ENCODE measurements around the gene SLC10A7.
"Not testable (repeated sequence)": the region's sequence is repeated elsewhere in the genome, so short reads cannot be mapped to it uniquely, and the experiment has no call there.

The SLC10A7 gene

DNA sequence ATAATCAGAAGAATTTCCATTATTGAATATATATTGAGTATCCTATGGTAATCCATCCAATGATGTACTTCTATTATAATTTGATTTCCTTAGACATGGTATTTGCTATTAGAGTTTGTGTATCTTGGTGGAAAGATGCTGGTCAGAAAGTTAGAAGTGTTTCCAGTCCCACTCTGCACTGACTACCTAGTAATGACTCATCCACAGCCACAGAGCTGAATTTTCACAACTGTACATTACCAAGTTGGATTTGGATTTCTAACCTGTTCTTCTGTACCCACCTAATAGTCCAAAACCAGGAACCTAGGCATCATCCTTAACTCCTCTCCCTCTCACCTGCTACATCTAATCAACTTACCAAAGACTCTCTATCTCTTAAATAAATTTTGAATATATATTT, 162.0 kb downstream of the SLC10A7 start:
- TF ChIP-seq, protein P1, sequence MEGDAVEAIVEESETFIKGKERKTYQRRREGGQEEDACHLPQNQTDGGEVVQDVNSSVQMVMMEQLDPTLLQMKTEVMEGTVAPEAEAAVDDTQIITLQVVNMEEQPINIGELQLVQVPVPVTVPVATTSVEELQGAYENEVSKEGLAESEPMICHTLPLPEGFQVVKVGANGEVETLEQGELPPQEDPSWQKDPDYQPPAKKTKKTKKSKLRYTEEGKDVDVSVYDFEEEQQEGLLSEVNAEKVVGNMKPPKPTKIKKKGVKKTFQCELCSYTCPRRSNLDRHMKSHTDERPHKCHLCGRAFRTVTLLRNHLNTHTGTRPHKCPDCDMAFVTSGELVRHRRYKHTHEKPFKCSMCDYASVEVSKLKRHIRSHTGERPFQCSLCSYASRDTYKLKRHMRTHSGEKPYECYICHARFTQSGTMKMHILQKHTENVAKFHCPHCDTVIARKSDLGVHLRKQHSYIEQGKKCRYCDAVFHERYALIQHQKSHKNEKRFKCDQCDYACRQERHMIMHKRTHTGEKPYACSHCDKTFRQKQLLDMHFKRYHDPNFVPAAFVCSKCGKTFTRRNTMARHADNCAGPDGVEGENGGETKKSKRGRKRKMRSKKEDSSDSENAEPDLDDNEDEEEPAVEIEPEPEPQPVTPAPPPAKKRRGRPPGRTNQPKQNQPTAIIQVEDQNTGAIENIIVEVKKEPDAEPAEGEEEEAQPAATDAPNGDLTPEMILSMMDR (conservative IDR thresholded peaks at IDR 0.05; ENCODE audit: low read depth), result no peak
- POLR2A ChIA-PET (ENCODE audit: low non-redundant PET), result no interaction called here
- DNase-seq (ENCODE audit: low spot score), result no peak
- CTCF ChIA-PET, result interaction anchor here (0.7 kb wide), 1 partner anchor 372 kb away, joined by 3 read pairs; no protein-coding TSS in a partner anchor
- H3K27ac ChIP-seq, result no peak overlapping the region

DNA sequence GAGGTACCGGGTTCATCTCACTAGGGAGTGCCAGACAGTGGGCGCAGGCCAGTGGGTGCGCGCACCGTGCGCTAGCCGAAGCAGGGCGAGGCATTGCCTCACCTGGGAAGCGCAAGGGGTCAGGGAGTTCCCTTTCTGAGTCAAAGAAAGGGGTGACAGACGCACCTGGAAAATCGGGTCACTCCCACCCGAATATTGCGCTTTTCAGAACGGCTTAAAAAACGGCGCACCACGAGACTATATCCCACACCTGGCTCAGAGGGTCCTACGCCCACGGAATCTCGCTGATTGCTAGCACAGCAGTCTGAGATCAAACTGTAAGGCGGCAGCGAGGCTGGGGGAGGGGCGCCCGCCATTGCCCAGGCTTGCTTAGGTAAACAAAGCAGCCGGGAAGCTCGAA, 171.6 kb downstream of the SLC10A7 start:
- peak overlapping the region; percentile 67 for H3K27ac ChIP-seq
- POLR2A ChIA-PET (ENCODE audit: low non-redundant PET); DNase-seq (ENCODE audit: low spot score); CTCF ChIA-PET: not testable (repeated sequence)

DNA sequence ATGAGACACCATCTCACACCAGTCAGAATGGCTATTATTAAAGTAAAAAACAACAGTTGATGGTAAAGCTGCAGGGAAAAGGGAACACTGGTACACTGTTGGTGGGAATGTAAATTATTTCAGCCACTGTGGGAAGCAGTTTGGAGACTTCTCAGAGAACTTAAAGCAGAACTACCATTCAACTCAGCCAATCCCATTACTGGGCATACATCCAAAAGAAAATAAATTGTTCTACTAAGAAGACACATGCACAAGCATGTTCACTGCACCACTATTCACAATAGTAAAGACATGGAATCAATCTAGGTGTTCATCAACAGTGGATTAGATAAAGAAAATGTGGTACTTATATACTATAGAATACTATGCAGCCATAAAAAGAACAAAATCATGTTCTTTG, 172.4 kb downstream of the SLC10A7 start:
- ChIA-PET POLR2A (ENCODE audit: low non-redundant PET) (no interaction called here), CTCF (no interaction called here)
- no peak overlapping the region for H3K27ac ChIP-seq
- TF ChIP-seq, protein P1 (conservative IDR thresholded peaks at IDR 0.05; ENCODE audit: low read depth), result no peak
- no peak for DNase-seq (ENCODE audit: low spot score)

DNA sequence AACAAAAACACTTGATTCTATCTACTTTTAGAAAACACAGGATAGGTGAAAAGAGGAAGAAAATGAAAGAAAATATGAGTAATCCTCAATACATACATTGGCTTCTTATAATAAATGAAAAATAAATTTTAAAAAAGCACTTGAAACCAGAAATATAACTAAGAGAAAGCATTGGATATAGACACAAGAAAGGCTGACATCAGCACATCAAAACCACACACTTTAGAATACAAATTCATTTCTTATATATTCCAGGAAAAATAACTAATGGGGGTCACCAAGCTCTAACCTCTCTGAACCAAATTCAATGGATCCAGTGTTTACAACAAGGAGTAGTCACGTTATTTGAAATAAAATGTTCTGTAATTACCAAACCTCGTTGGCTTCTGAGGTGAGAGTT, 173.9 kb downstream of the SLC10A7 start:
- ChIA-PET POLR2A (ENCODE audit: low non-redundant PET) (no interaction called here), CTCF (interaction anchor here (0.7 kb wide), 1 partner anchor 1242 kb away, joined by 3 read pairs; no protein-coding TSS in a partner anchor)
- no peak for DNase-seq (ENCODE audit: low spot score)
- H3K27ac ChIP-seq, result no peak overlapping the region
- TF ChIP-seq, protein P1 (conservative IDR thresholded peaks at IDR 0.05; ENCODE audit: low read depth), result no peak

DNA sequence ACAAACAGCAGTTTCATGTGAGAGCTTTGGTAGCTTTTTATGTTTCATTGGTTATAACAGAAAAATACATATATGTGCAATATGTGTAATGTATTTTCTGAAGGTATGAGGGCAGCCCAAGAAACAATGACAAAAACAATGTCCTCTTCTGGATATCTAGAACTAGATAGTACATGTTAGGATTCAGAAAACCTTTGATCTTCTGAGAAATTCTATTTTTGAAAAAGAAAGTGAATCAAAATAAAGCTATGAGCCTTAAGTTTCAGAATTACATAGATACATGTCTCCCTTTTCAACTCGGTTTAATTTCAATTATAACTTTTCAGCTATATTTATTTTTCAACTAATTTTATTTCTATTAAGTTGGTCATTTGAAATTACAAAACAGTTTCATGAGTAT, 175.5 kb downstream of the SLC10A7 start:
- POLR2A ChIA-PET (ENCODE audit: low non-redundant PET), result no interaction called here
- no peak overlapping the region for H3K27ac ChIP-seq
- TF ChIP-seq, protein P1 (conservative IDR thresholded peaks at IDR 0.05; ENCODE audit: low read depth), result no peak
- no peak for DNase-seq (ENCODE audit: low spot score)
- CTCF ChIA-PET, result interaction anchor here (0.6 kb wide), 1 partner anchor 597 kb away, joined by 3 read pairs; no protein-coding TSS in a partner anchor

DNA sequence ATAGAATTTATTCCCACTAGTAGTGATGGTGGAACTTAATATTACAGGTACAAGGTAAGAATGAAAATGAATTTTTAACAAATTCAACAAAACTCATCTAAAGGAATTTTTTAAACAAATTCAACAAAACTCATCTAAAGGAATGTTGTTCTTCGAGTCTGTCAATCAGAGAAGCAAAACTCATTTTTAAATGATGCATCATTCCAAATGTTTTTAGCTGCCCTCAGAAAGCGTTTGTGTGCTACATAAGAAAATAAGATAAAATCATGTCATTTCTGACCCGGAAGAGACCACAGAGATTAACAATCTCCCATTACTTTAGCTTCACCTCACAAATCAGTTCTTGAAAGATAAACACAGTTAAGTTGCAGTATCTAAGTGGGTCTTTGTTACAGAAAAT, 178.0 kb downstream of the SLC10A7 start:
- POLR2A ChIA-PET (ENCODE audit: low non-redundant PET), result no interaction called here
- DNase-seq (ENCODE audit: low spot score), result no peak
- CTCF ChIA-PET, result interaction anchor here (0.6 kb wide), 1 partner anchor 130 kb away, joined by 3 read pairs; no protein-coding TSS in a partner anchor
- TF ChIP-seq, protein P1 (conservative IDR thresholded peaks at IDR 0.05; ENCODE audit: low read depth), result no peak
- no peak overlapping the region for H3K27ac ChIP-seq

DNA sequence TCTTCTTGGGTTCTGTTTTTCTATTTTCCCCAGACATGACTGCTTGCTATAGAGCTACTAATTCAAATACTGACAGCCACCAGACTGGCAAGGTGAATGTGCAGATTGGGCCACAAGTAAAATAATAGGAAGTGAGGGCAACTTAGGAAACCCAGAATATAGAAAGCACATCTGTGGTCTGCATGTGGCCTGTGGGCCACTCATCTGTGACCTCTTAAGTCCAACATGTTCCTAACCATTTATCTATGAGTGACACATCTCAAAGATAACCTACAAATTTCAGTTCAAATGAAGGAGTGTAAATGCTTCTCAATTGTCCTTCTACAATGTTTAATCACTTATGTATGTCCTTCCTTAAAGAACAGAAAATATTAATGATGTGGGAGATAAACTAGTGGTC, 178.5 kb downstream of the SLC10A7 start:
- TF ChIP-seq, protein P1 (conservative IDR thresholded peaks at IDR 0.05; ENCODE audit: low read depth), result no peak
- POLR2A ChIA-PET (ENCODE audit: low non-redundant PET), result no interaction called here
- no peak overlapping the region for H3K27ac ChIP-seq
- no peak for DNase-seq (ENCODE audit: low spot score)
- CTCF ChIA-PET, result interaction anchor here (0.6 to 0.9 kb wide), 3 partner anchors 131 to 676 kb away, joined by 3 to 4 read pairs (median 3); no protein-coding TSS in a partner anchor
